HPDE6-E6E7 (cell line): ENCODE measurements around the gene ZNF746.
A peak's percentile ranks its signal among the peaks of the same experiment; 100 is the strongest.
"Not testable (repeated sequence)": the region's sequence is repeated elsewhere in the genome, so short reads cannot be mapped to it uniquely, and the experiment has no call there.

ENCODE experiments used
- DNase-seq: peaks from one replicate; pipeline ENCODE4 v3.0.0; 2011; ENCODE audit warnings: missing footprints; ENCODE audit errors: extremely low spot score

Gene ZNF746

DNA sequence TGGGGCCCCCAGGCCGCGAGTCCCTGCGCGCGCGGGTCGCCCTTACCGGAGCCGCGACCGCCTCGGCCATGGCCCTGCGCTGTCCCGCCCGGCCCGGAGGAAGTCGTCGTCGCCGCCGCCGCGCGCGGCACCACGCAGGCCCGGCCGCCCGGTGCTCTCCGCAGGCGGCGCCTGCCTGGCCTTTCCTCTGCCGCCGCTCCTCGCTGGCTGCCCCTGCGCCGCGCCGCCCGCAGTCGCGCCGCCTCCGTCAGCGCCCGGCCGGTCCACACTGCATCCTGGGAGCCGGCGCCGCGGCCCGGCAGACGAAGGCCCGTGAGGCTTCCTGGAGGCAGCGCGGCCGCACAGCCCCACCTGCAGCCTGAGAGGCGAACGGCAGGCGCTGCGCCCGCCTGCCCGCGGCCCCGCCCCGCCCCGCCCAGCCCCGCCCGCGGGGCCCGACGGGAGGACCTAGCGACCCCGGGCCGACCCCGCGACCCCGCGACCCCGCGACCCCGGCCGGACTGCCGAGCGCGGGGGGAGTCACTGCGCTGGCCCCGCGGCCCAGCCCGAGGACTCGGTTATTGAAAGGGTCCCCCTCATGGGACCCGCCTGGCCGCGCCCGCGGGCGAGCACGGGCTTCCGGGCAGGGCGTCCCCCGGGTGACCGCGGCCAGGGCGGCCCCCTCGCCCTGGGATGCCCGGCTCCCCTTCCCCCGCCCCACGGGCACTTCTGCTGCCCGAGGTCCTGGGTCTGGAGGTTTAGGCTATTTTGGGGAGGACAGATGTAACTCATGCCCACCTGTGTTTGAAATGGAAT is at the start of gene ZNF746:
Gene ZNF746 (minus strand): TSS at position 343 of the 795 bp plus-strand sequence. CDS start 273 bp downstream, at position 70.
- DNase-seq, result peak; percentile 91

DNA sequence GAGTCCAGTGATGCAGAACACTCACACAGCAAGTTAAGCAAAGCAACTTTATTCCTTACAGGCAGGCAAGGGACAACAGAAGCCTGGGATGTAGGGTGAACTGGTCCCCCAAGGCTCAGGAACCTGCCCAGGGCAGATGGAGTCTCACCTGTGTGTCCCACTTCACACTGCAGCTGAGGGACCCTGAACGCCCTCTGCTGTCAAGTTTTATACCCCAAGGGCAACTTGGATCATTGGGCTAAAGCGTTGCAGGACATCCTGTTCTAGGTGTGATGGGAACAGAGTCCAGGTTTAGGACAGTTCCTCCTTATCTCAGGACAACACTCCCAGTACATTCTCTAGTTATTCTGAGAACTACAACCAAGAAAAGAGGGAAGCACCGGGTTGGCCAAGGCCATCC is 49.5 kb upstream of the ZNF746 start:
- DNase-seq, result no peak

DNA sequence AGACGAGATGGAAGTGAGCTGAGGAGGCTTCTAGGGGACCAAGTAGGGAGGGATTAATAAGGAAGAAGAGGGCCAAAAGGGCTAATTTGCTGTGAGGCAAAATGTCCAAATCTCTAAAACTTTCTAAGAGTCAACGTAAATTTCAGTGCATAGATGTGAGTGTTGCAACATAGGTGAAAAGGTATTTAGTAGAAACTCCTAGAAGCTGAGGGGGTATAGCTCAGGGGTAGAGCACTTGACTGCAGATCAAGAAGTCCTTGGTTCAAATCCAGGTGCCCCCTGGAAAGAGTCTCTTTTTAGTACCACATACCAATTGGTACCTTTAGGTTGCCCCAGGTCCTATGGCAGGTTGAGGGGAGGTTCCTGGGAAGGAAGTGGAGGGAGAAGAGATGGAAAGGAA is 48.7 kb upstream of the ZNF746 start:
- no peak for DNase-seq

DNA sequence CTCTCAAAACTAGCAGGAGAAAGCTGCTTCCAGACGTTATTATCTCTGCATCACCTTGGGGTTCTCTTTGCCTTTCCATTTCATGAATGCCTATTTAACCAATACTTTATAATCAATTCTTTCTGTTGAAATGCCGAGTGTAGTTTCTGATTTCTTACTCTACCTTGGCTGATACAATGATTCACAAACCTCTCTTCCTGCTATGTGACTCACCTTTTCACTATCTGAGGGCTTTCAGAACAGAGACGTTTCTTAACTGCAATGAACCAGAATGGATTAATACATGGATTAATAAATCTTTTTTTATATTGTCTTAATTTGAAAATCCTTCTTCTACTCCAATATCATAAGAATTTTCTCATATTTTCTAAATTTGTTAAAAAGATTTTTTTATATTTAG is 46.4 kb upstream of the ZNF746 start:
- DNase-seq, result peak; percentile 44

DNA sequence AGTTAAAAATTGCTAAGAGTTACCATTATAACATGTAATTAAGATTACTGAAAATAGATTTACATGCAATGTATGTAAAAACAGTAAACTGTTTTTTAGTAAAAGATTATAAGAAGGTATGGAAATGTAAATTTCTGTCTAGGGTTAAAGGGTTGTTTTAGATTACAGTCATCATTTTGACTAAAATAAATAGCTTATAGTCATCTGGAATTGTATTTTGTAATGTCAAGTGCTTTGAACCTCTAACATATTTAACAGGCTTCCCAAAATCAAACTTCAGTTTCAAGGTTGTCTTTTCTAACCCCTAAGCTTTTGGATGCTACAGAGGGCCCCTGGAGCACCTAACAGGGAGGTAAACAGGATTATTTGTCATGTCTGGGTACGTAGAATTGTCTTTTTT is 35.0 kb upstream of the ZNF746 start:
- no peak for DNase-seq

DNA sequence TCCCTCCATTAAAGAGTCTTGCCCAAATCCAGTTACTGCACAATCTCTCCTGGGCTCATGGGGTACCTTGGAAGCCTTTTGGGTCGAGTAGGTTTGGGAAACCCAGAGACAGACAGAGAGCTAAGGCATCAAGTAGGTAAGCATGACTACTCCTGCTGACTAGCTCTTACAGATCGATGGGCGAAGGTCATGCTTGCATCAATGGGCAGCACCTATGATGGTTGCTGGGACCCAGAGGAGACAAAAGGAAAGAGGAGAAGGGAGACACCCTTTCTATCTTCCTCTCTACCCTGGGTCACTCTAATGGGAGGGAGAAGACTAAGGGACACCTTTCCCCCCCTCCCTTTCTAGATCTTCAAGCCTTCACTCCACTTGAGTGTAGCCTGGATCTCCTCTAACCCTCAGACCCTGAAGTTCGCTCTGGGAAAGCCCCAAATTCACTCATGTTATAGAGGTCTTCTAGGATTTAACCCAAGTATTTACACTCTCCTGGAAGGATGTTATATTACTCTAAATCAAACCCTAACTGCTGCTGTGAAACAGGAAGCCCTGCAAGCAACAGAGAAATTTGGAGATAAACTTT is 31.6 kb upstream of the ZNF746 start:
- no peak for DNase-seq

DNA sequence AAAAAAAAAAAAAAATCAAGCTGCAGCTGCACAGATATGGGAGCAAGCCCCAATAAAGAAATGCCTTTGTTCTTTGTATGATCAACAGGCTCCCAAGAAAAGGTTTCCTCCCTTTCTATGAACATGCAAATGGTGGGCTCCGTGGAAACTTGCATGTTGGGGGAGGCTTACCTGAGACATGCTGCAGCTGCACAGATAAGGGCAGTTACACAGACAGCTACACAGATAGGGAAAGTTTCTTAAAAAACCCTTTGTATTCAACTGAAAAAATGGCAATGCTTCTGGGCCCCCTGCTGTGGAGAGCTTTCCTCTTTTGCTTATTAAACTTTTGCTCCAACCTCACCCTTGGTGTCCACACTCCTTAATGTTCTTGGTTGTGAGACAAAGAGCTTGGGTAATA is 29.8 kb upstream of the ZNF746 start:
- DNase-seq, result no peak

DNA sequence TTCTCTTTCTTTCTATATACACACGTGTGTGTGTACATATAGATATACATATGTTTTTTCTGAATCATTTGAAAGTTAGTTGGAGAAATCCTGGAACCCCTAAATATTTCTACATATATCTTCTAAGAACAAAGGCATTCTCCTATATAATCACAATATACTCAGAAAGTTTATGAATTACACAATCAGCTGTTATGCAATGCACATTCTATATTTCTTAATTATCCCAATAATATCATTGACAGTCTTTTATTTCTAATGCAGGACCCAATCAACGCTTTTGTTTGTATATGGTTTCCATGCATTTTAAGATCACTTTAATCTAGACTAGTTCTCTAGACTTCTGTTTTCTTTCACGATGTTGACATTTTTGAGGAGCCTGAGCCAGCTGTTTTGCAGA is 27.7 kb upstream of the ZNF746 start:
- DNase-seq, result no peak

DNA sequence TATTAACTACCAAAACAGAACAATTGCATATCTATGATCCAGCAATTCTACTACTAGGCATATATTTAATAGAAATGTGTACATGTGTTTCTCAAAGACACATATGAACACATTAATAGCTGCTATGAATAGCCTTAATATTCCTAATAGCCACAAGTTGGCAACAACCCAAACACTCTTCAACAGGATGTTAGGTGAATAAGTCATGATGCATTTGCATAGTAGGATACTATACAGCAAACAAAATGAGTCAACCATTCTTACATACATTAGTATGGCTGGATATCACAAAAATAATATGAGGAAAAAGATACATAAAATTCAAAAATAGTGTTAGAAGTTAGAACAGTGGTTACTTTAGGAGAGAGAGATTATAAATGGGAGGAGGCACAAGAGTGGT is 26.8 kb upstream of the ZNF746 start:
- DNase-seq, result peak; percentile 37

DNA sequence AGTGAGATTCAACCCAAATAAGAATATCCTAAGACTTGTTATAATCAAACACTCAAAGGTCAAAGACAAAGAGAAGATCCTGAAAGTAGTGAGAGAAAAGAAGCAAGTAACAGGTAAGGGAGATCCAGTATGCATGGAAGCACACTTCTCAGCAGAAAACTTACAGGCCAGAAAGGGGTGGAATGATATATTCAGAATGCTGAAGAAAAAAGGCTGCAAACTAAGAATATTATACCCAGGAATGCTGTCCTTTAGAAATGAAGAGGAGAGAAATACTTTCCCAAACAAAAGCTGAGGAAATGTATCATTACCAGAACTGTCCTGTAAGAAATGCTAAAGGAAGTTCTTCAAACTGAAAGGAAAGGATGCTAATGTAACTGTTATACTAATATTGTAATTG is 12.6 kb upstream of the ZNF746 start:
- DNase-seq, result no peak

DNA sequence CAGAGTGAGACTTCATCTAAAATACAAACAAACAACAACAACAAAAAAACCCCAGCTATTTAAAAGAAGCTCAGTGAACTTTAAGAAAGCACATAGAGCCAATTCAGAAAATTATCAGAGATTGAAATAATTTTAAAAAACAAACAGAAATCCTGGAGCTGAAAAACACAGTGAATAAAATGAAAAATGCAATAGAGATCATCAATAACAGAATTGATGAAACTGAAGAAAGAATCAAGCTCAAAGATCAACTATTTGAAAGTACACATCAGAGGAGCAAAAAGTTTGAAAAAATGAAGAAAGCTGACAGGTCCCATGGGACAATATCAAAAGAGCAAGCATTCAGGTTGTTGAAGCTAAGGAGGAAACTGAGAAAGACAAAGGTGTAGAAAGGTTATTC is 12.2 kb upstream of the ZNF746 start:
- no peak for DNase-seq

DNA sequence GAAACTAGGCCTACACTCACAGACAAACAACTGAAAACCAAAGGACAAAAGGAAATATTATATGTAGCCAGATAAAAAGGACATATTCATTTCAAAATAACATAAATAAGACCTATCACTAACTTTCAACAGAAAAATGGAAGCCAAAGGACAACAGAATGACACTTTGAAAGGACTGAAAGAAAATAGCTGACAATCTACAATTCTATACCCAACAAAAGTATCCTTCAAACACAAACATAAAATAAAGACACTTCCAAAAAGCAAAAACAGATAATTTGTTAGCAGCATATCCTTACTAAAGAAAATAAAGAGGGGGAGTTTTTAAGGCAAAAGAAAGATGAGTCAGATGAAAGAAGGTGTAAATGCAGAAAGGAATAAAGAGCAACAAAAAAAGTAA is 7.9 kb upstream of the ZNF746 start:
- DNase-seq, result no peak

DNA sequence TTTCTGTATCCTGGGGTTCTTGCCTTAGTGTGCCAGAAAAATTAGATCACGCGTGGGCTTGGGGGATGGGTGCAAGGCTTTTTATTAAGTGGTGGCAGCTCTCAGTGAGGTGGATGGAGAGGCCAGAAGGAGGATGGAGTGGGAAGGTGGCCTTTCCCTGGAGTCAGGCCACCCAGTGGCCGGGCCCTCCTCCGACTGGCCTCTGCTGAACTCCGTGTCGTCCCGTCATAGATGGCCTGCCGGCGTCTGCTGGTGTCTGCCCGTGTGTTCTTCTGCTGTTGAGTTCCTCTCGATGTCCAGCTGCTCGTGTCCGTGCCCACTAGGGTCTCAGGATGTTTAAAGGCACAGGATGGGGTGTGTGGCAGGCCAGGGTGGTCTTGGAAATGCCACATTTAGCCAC is 4.0 kb upstream of the ZNF746 start:
- no peak for DNase-seq

DNA sequence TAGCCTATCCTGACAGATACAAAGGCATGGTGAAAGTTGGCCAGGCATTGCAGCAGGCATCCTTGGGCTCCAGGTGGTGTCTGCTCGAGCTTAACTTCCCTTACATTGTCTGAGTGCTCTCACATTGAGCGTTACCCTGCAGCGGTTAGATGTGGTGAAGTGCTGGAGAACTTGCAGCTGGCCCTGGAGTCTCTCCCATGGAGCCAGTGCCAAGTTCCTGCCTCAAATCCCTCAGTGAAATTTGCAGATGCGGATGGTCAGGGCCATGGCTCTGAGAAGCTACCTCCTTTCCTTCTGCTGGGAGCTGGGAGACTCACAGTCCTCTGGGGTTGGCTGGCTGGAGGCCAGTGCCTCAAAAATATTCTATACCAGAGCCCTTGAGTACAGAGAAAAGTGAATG is 3.3 kb upstream of the ZNF746 start:
- no peak for DNase-seq

DNA sequence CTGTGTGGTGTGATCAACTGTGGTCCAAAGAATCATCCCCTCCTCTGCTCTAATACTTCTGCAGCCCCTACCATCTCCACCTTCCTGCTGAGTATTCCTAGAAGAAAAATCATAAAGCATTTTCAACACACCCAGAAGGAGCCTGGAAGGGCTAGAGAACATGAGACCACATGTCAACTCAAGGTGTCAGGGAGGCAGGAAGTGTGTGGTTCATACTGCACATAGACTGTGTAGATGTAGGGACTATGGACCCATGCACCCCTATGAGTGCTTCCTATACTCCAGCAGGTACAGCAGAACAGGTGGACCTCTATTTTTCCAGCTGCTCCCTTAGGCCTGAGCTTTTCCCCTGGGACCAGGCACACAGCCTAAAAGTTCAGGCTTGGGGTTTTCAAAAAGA is 2.6 kb upstream of the ZNF746 start:
- DNase-seq, result no peak

DNA sequence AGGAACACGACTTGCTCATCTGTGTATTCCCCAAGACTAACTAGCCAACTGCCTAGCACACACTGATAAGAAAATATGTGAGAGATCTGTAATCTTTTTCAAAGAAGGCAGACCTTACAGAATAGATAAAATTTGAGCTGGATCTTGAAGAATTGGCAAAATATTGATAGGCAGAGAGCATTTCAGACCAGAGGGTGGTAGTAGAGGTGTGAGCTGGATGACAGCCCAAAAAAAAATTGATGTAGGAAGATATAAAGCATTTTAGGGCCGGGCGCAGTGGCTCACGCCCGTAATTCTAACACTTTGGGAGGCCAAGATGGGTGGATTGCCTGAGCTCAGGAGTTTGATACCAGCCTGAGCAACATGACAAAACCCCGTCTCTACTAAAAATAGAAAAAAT is 1.2 kb upstream of the ZNF746 start:
- no peak for DNase-seq

DNA sequence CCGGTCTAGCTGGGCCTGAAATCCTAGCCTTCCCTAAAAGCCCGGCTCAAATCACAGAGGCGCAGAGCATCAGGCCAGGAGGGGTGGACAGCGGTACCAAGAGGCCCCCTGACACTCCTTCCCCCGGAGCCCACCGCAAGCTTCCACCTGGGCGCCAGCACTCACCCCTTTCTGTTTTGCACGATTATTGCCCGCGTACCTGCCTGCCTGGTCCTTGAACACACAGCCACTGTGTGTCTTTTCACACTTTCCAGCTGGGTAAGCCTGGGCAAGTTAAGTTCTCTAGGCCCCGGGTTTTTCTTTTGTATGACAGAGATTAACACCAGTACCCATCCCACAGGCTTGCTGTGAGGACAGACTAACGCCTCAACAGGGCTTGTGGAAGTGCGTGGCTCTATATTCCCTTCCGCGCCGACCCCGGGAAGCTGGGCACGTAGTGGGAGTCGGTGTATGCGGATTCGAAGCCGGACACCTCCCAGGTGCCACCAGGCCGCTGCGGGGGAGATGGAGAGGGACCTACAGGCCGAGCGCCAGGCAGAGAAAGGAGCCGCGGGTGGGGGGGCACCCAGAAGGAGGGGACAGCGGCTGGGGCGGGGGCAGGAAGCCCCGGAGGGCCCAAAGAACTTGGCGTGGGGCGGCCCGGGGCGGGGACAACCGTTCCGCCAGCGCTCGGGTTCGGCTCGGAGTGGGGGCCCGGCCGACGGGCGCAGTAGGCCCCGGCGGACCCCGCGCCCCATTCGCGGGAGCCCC is 792 bp downstream of the ZNF746 start:
- peak; percentile 11 for DNase-seq

DNA sequence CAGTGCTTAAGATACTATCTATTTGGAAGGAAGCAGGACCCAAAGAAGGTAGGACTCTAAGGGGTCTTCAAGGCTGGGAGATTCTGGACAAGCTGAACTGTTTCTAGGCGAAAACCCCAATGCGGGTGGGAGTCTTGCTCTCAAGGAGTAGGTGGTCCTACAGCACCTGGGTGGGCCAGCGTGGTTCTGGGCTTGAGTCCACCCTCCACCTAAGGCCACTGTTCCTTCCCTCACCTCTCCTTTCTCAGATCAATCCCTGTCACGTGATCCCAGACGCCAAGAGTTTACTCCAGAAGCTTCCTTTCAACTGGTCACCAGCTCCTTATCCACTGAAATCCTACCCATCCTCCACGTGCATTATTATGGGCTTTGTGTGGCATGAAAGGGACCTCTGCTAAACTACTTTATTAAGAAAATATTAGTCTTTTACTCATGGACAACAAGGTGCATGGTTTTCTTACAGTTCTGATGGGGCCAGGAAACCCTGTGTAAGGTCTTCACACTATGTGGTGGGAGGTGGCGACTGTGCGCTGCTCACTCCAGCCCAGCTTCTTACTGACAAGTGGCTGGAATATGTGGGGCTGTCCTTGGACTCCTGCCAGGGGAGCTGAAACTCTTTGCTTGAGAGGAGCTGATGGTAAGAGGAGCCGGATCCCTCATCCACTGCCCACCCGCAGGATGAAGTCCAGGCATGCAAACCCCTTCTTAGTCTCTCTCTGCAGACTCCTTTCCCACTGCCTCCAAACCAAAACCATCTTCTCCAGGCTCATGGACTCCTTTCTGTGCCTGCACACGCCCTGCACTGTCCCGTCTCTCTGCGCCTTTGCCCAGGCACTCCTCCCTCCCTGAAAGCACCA is 1.6 kb downstream of the ZNF746 start:
- DNase-seq, result no peak

DNA sequence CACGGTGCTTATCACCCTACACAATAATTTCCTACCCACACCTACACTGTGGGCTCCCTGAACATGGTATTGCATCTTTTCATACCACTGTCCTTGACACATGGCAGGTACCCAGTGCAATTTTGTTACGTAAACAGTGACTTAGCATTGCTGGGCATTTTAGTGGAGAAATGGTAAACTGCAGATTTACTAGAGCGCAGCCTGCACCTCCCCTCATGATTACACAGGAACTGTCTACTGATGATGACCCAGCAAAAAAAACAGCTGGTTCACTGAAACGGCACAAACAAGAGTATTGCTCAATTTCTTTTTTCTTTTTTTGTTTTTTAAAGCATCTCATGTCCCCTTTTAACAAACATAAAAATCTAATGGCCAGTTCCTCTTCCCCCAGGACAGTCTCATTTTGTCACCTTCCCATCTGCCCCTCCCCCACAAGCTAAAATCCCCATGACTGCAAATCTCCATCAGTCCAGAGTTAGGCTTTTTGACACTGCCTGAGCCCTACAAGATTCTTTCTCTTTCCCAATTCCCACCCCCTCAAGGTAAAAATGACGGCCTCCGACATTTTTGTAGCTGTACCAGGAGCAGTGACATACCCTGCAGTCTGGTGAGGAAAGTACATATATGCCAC is 2.8 kb downstream of the ZNF746 start:
- no peak for DNase-seq

DNA sequence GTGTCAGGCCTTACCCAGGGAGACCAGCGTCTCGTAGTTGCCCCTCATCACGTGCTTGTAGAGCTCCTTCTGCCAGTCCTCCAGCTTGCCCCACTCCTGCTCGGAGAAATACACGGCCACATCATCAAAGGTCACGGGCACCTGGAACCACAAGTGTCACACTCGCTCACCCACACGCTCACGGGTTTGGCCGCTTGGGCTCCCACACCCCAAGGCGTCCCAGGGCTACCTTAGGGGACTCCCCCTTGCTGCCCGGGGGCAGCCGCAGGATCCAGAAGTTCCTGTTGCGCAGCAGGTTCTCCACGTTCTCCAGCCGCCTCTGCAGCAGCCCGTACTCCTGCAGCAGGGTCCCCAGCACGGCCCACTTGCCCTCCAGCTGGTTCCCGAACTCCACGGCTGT is 3.6 kb downstream of the ZNF746 start:
- DNase-seq, result not testable (repeated sequence)

DNA sequence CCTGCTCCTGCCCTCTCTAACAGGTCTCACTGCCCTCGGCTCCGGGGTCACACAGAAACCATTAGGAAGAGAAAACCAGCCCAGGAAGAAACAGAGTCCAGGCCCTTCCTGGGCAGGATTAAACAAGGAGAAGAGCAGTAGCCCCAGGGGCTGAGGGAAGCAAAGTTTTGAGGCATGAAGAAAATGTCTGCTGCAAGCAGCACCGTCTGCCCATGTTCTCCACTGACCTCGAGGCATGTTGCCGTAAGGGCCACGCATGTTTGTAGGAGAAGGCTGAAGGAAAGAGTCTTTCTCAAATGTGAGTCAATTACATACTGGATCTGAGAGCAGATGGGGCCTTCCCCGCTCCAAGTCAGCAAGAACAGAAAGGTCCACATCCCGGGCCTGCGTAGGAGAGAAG is 4.2 kb downstream of the ZNF746 start:
- no peak for DNase-seq
